Sigmoid colon (tissue), 7 donors: ENCODE results near the gene SH3TC2. TPM values are rescaled to one million over a fixed set of nuclear protein-coding genes. Genes with fewer than 3 reads are reported as not detected.

Experiments used
- DNase-seq: peaks from one replicate; pipeline ENCODE4 v3.0.0-alpha.2; 2019
- H3K27ac ChIP-seq, 4 donors: fragments of 200-600 bp; sonication (generic); one replicate each; pipeline ENCODE4 v1.5.1; 2016 to 2019; ENCODE audit warnings: mild to moderate bottlenecking in 1 of 4
- H3K27me3 ChIP-seq, 3 donors: fragments of 200-600 bp; sonication (generic); one replicate each; pipeline ENCODE4 v1.5.1; 2019; ENCODE audit warnings: mild to moderate bottlenecking in 1 of 3
- H3K36me3 ChIP-seq, 4 donors: fragments of 200-600 bp; sonication (generic); one replicate each; pipeline ENCODE4 v1.5.1; 2016 to 2019
- H3K4me1 ChIP-seq, 4 donors: fragments of 200-600 bp; sonication (generic); one replicate each; pipeline ENCODE4 v1.5.1; 2017 to 2019
- H3K4me3 ChIP-seq, 4 donors: fragments of 200-600 bp; sonication (generic); one replicate each; pipeline ENCODE4 v1.5.1; 2017 to 2019; ENCODE audit warnings: mild to moderate bottlenecking in 2 of 4, moderate library complexity in 1 of 4
- H3K9me3 ChIP-seq, 4 donors: fragments of 200-600 bp in 3 of 4; sonication (generic) in 3 of 4; one replicate each; pipeline versions ENCODE4 v1.5.1 to v1.6.1; 2013 to 2019
- EP300 ChIP-seq, 4 donors: sonication (generic); formaldehyde crosslinking; IDR thresholded peaks; one replicate each; pipeline ENCODE4 v1.6.1; 2017; ENCODE audit warnings: antibody characterized with exemption in 4 of 4
- POLR2A ChIP-seq, 2 donors: fragments of 450-650 bp; IDR thresholded peaks; one replicate each; pipeline ENCODE4 v1.6.1; 2016; ENCODE audit warnings: antibody characterized with exemption in 2 of 2, mild to moderate bottlenecking in 2 of 2, moderate library complexity in 2 of 2
- POLR2AphosphoS5 ChIP-seq, 4 donors: sonication (generic); formaldehyde crosslinking; IDR thresholded peaks; one replicate each; pipeline ENCODE4 v1.6.1; 2017; ENCODE audit warnings: antibody characterized with exemption in 4 of 4
- WGBS, 2 donors: extraction: QIAGEN DNeasy Blood & Tissue Kit; methylation state at CpG; one replicate each; pipeline ENCODE4 v1.1.7; 2013; 5-methylcytosine and 5-hydroxymethylcytosine counted together
- intact Hi-C: fragments of 100-400 bp; cut with DNase I; formaldehyde crosslinking; loops from one replicate; pipeline ENCODE4 v1.15.1; 2023
- polyA plus RNA-seq, 3 donors: library from polyadenylated mRNA; stranded (reverse); fragments of 200-250 nt; gene quantifications; one replicate each; pipeline ENCODE4 v1.2.3, GENCODE V29; 2013
- total RNA-seq, 4 donors: library from RNA; depleted of rRNA; stranded (reverse); fragments of >200 nt; gene quantifications; one replicate each; pipeline ENCODE4 v1.1.0, GENCODE V29; 2016
- TF ChIP-seq, protein P1 (sequence below), 4 experiments: fragments of 450-650 bp in 3 of 4; fragments of 200-600 bp in 1 of 4; IDR thresholded peaks; one replicate each; pipeline ENCODE4 v1.5.1; 2016 to 2019; ENCODE audit warnings: antibody characterized with exemption in 4 of 4, mild to moderate bottlenecking in 3 of 4, moderate library complexity in 2 of 4
- donor health status: healthy with polysubstance abuse.
- donor health status: Bipolar disorder and iron deficiency.
- donor health status: healthy.

The SH3TC2 gene
- total and polyA plus RNA-seq, 7 donors: under 0.01 to 8.3 (median 1.7) TPM; not detected in 1

DNA sequence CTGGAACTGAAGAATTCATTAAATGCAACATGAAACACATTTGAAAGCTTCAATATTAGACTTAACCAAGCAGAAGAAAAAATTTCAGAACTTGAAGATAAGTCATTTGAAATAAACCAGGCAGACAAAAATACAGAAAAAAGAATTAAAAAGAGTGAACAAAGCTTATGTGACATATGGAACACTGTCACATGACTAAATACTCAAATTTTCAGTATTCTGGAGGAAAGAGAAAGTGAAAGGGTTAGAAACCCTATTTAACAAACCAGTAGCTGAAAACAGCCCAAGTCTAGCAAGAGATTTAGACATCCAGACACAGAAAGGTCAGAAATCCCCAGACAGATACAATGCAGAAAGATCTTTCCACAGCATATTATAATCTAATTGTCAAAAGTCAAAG is 37.1 kb upstream of the SH3TC2 start:
- DNase-seq: no peak
- Histone ChIP-seq H3K4me3 (no peak overlapping the region), H3K9me3 (peaks cover 0 to 14% (median 6%) of the 10 kb centered on the region in 4 donors), H3K4me1 (no peaks in the 10 kb centered on the region), H3K27ac (no peak overlapping the region), H3K27me3 (no peaks in the 10 kb centered on the region), H3K36me3 (no peaks in the 10 kb centered on the region)
- intact Hi-C loops: no loop called here
- TF ChIP-seq POLR2A (IDR thresholded peaks at IDR 0.05): no peak
- TF ChIP-seq POLR2AphosphoS5 (IDR thresholded peaks at IDR 0.05): no peak
- no peak for TF ChIP-seq EP300 (IDR thresholded peaks at IDR 0.05)
- TF ChIP-seq, protein P1, sequence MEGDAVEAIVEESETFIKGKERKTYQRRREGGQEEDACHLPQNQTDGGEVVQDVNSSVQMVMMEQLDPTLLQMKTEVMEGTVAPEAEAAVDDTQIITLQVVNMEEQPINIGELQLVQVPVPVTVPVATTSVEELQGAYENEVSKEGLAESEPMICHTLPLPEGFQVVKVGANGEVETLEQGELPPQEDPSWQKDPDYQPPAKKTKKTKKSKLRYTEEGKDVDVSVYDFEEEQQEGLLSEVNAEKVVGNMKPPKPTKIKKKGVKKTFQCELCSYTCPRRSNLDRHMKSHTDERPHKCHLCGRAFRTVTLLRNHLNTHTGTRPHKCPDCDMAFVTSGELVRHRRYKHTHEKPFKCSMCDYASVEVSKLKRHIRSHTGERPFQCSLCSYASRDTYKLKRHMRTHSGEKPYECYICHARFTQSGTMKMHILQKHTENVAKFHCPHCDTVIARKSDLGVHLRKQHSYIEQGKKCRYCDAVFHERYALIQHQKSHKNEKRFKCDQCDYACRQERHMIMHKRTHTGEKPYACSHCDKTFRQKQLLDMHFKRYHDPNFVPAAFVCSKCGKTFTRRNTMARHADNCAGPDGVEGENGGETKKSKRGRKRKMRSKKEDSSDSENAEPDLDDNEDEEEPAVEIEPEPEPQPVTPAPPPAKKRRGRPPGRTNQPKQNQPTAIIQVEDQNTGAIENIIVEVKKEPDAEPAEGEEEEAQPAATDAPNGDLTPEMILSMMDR (IDR thresholded peaks at IDR 0.05): no peak

DNA sequence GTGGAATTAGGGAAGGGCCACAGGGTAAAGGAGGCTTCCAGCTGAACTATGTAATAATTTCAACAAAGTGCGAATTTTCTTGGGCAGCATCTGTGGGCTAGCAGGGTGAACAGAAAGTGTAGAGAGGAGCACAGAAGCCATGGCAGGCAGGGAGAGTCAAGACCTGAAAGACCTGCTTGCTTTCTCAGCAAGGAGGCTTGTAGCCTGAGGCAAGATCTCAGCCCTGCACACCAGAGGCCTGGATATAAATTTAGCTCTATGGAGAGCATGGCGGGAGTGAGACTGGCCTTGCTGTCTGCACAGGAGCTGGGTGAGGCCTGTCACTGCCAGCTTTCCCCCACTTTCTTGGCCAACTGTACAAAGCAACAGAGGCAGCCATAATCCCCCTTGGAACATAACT is 32.1 kb upstream of the SH3TC2 start:
- DNase-seq: no peak
- H3K4me3 ChIP-seq: no peak overlapping the region

DNA sequence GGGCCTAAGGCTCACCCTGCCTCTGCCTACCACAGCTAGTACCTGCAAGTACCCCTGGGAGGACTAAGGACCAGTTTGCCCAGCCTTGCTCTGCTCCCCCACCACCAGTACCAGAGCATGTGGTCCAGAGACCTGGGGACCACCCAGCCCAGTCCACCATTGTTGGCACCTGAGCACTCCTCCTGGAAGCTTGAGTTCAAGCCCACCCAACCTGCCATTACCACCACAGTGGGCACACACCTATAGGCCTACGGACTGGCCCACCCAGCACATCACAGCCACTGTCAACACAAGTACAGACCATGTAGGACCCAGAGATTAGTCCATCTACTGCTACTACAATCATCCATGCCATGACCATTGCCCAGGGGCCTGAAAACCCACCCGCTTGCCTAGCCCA is 30.8 kb upstream of the SH3TC2 start:
- intact Hi-C loops: no loop called here
- Histone ChIP-seq H3K27ac (no peak overlapping the region), H3K4me3 (no peak overlapping the region), H3K4me1 (no peaks in the 10 kb centered on the region), H3K9me3 (peaks cover 0 to 8% (median 2%) of the 10 kb centered on the region in 4 donors), H3K36me3 (no peaks in the 10 kb centered on the region), H3K27me3 (no peaks in the 10 kb centered on the region)
- WGBS, 2 donors: 46 to 50% methylated on average over 2 of the region's 2 CpGs
- TF ChIP-seq POLR2A (IDR thresholded peaks at IDR 0.05): no peak
- no peak for DNase-seq

More for the DNA sequence above, 32.1 kb upstream of the SH3TC2 start:
- no peak overlapping the region for H3K27ac ChIP-seq
- 92 to 93% methylated on average over 2 of the region's 2 CpGs for WGBS, 2 donors
- intact Hi-C loops: no loop called here
- H3K27me3 ChIP-seq: no peaks in the 10 kb centered on the region
- TF ChIP-seq POLR2AphosphoS5 (IDR thresholded peaks at IDR 0.05): no peak
- TF ChIP-seq EP300 (IDR thresholded peaks at IDR 0.05): no peak
- no peak for TF ChIP-seq POLR2A (IDR thresholded peaks at IDR 0.05)
- TF ChIP-seq, protein P1 (IDR thresholded peaks at IDR 0.05): no peak
- H3K9me3 ChIP-seq: peaks cover 0 to 12% (median 3%) of the 10 kb centered on the region in 4 donors
- no peaks in the 10 kb centered on the region for H3K4me1 ChIP-seq
- no peaks in the 10 kb centered on the region for H3K36me3 ChIP-seq

DNA sequence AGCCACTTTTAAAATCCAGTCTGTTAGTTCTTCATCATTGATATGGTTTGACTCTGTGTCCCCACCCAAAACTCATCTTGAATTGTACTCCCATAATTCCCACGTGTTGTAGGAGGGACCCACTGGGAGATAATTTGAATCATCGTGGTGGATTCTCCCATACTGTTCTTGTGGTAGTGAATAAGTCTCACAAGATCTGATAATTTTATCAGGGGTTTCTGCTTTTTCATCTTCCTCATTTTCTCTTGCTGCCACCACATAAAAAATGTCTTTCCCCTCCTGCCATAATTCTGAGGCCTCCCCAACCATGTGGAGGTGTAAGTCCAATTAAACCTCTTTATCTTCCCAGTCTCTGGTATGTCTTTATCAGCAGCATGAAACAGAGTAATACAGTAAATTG is 26.9 kb upstream of the SH3TC2 start:
- no peaks in the 10 kb centered on the region for H3K9me3 ChIP-seq
- no peak overlapping the region for H3K4me3 ChIP-seq
- TF ChIP-seq EP300 (IDR thresholded peaks at IDR 0.05) (no peak), POLR2AphosphoS5 (IDR thresholded peaks at IDR 0.05) (no peak), POLR2A (IDR thresholded peaks at IDR 0.05) (no peak)
- TF ChIP-seq, protein P1 (IDR thresholded peaks at IDR 0.05): no peak
- H3K27ac ChIP-seq: no peak overlapping the region
- no peak for DNase-seq
- no peaks in the 10 kb centered on the region for H3K36me3 ChIP-seq
- no peaks in the 10 kb centered on the region for H3K27me3 ChIP-seq
- intact Hi-C loops: loop anchor here (2.0 kb wide), 1 partner anchor 71 kb away; no protein-coding TSS in a partner anchor
- H3K4me1 ChIP-seq: no peaks in the 10 kb centered on the region
- WGBS, 2 donors: 42 to 69% methylated on average over 2 of the region's 2 CpGs

DNA sequence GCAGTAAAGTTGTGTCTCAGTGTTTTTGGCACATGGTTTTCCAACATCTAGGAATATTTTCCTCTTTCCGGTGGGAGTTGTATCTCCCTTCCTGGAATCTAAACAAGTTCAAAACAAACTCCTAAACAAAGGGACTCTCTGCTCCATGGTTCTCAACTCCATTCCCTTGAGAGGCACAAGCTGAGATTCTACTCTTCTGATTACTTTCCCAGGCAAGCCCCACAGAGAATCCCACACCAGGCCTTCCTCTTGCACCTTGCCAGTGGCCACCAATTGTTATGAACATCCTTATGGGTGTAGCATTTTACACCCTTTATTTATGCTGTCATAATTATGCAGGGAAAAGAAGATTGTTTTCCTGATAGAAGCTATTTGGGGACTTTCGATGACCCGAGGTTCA is 25.8 kb upstream of the SH3TC2 start:
- Histone ChIP-seq H3K27me3 (no peaks in the 10 kb centered on the region), H3K9me3 (no peaks in the 10 kb centered on the region), H3K4me3 (no peak overlapping the region), H3K27ac (no peak overlapping the region), H3K36me3 (no peaks in the 10 kb centered on the region), H3K4me1 (no peaks in the 10 kb centered on the region)
- 83 to 92% methylated on average over 3 of the region's 3 CpGs for WGBS, 2 donors
- intact Hi-C loops: no loop called here
- TF ChIP-seq, protein P1 (IDR thresholded peaks at IDR 0.05): no peak
- TF ChIP-seq EP300 (IDR thresholded peaks at IDR 0.05) (no peak), POLR2AphosphoS5 (IDR thresholded peaks at IDR 0.05) (no peak), POLR2A (IDR thresholded peaks at IDR 0.05) (no peak)
- DNase-seq: no peak
